EH (cell line): ENCODE measurements around the gene RGL4.
A peak's percentile ranks its signal among the peaks of the same experiment; 100 is the strongest.
"Not testable (repeated sequence)": the region's sequence is repeated elsewhere in the genome, so short reads cannot be mapped to it uniquely, and the experiment has no call there.

Experiments used
- DNase-seq: peaks from one replicate; pipeline ENCODE4 v3.0.0-alpha.2; 2015; ENCODE audit warnings: low read depth

The RGL4 gene

GRCh38 chr22:23698094-23698493 lies 7.3 kb downstream of the RGL4 start:
- no peak for DNase-seq

GRCh38 chr22:23698673-23699235 lies 7.9 kb downstream of the RGL4 start:
- DNase-seq, result no peak

GRCh38 chr22:23700706-23701105 lies 9.9 kb downstream of the RGL4 start:
- DNase-seq, result no peak

GRCh38 chr22:23704062-23704461 lies 13.2 kb downstream of the RGL4 start:
- DNase-seq, result no peak

- no peak for DNase-seq
Measured at GRCh38 chr22:23704829-23705228, 14.0 kb downstream of the RGL4 start.

- DNase-seq, result no peak
Measured at GRCh38 chr22:23705358-23705757, 14.5 kb downstream of the RGL4 start.

GRCh38 chr22:23708270-23708669 lies 17.5 kb downstream of the RGL4 start:
- no peak for DNase-seq

GRCh38 chr22:23709107-23709506 lies 18.3 kb downstream of the RGL4 start:
- DNase-seq, result peak; percentile 61

- no peak for DNase-seq
Measured at GRCh38 chr22:23712256-23712655, 21.4 kb downstream of the RGL4 start.

GRCh38 chr22:23713696-23714595 lies 23.1 kb downstream of the RGL4 start:
- DNase-seq, result no peak

GRCh38 chr22:23714596-23715578 lies 24.1 kb downstream of the RGL4 start:
- no peak for DNase-seq

GRCh38 chr22:23715806-23716375 lies 25.1 kb downstream of the RGL4 start:
- no peak for DNase-seq

GRCh38 chr22:23716811-23717801 lies 26.3 kb downstream of the RGL4 start:
- peak; percentile 81 for DNase-seq

- no peak for DNase-seq
Measured at GRCh38 chr22:23718371-23719165, 27.8 kb downstream of the RGL4 start.

- DNase-seq, result no peak
Measured at GRCh38 chr22:23720855-23721254, 30.0 kb downstream of the RGL4 start.

GRCh38 chr22:23722160-23722559 lies 31.3 kb downstream of the RGL4 start:
- no peak for DNase-seq

GRCh38 chr22:23722724-23723123 lies 31.9 kb downstream of the RGL4 start:
- DNase-seq, result no peak

- DNase-seq, result not testable (repeated sequence)
Measured at GRCh38 chr22:23728108-23728507, 37.3 kb downstream of the RGL4 start.

- DNase-seq, result no peak
Measured at GRCh38 chr22:23737696-23738095, 46.9 kb downstream of the RGL4 start.
